ENCODE data around the gene IPMK.
"Not testable (repeated sequence)": the region's sequence is repeated elsewhere in the genome, so short reads cannot be mapped to it uniquely, and the experiment has no call there.

IPMK gene

GRCh38 chr10:58173391-58173790 is 94.3 kb downstream of the IPMK start:
- H3K27me3 ChIP-seq: peaks cover 0 to 4% of the 10 kb centered on the region in 2 donors
- intact Hi-C loops (cut with DNase I; ENCODE audit: low total_unique reads): no loop called here
- DNase-seq: no peak

GRCh38 chr10:58171146-58171545 is 96.5 kb downstream of the IPMK start:
- no peak overlapping the region for H3K27ac ChIP-seq
- no peaks in the 10 kb centered on the region for H3K9me3 ChIP-seq
- no peak for TF ChIP-seq CTCF (IDR thresholded peaks at IDR 0.05)
- H3K4me3 ChIP-seq: no peak overlapping the region
- no peak for DNase-seq
- H3K4me1 ChIP-seq: no peaks in the 10 kb centered on the region
- intact Hi-C loops (cut with DNase I; ENCODE audit: low total_unique reads): no loop called here
- no peaks in the 10 kb centered on the region for H3K36me3 ChIP-seq
- H3K27me3 ChIP-seq: peaks cover 0 to 4% of the 10 kb centered on the region in 2 donors

More at GRCh38 chr10:58173391-58173790, 94.3 kb downstream of the IPMK start:
- Histone ChIP-seq H3K4me3 (no peak overlapping the region), H3K9me3 (no peaks in the 10 kb centered on the region), H3K4me1 (no peaks in the 10 kb centered on the region), H3K36me3 (no peaks in the 10 kb centered on the region), H3K27ac (no peak overlapping the region)
- no peak for TF ChIP-seq CTCF (IDR thresholded peaks at IDR 0.05)

DNA sequence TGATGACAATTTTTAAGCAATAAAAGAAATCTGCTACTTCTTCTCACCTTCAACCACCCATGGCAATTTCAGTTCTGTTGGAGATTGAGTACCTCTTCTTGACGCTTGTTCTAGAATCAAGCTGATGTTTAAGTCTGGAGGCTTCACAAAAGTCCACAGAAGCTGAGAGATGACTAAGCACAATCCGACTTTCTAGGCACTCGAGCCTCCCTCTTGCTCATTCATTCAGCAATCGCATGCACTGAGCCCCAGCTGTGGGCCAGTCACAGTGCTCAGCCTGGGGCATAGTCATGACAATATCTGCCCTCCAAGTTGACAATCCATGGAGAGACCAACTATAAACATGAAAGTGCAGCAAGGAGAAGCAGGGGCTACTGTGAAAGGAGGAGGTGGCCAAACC is 103.2 kb downstream of the IPMK start:
- peaks cover 0 to 4% of the 10 kb centered on the region in 2 donors for H3K27me3 ChIP-seq
- intact Hi-C loops (cut with DNase I; ENCODE audit: low total_unique reads): no loop called here
- H3K27ac ChIP-seq: no peak overlapping the region
- H3K9me3 ChIP-seq: no peaks in the 10 kb centered on the region
- TF ChIP-seq CTCF (IDR thresholded peaks at IDR 0.05): no peak
- no peaks in the 10 kb centered on the region for H3K36me3 ChIP-seq
- H3K4me3 ChIP-seq: no peak overlapping the region
- H3K4me1 ChIP-seq: no peaks in the 10 kb centered on the region
- no peak for DNase-seq

- intact Hi-C loops (cut with DNase I; ENCODE audit: low total_unique reads): no loop called here
- Histone ChIP-seq H3K27ac (no peak overlapping the region), H3K9me3 (no peaks in the 10 kb centered on the region), H3K36me3 (no peaks in the 10 kb centered on the region), H3K27me3 (peaks cover 0 to under 1% of the 10 kb centered on the region in 2 donors), H3K4me1 (no peaks in the 10 kb centered on the region), H3K4me3 (no peak overlapping the region)
- TF ChIP-seq CTCF (IDR thresholded peaks at IDR 0.05): no peak
- no peak for DNase-seq
These were observed 108.9 kb downstream of the IPMK start for GRCh38 chr10:58158806-58159205.

DNA sequence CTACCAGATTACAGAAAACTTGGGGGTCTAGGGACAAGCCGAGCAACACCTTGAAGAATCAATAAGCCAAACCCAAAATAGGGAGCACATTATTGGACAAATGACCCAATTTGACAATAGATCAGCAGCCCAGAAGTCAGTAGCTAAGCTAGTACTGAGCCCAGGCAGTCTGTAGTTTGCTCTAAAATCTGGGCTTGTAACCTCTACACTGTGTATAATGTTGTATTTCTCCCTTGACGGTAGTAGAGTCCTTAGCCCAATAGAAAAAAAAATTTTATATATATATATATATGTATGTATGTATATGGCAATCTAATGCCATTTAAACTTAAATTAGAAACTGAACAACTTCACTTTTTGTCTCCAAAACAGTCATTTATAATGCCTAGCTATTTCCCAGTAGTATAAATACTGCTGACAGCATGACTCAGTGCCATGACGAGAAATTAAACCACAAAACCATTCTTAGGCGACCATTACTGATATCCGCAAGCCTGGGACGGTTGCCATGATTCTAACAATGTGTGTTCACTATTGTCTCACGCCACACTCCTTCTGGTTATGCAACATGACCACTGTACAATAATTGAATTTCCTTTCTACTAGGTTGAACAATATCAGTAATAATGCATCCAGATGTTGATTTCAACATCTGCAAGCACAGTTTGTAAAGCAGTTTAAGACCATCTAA is 110.5 kb downstream of the IPMK start:
- no peak for DNase-seq
- intact Hi-C loops (cut with DNase I; ENCODE audit: low total_unique reads): no loop called here
- TF ChIP-seq CTCF (IDR thresholded peaks at IDR 0.05): no peak

GRCh38 chr10:58155941-58156340 is 111.8 kb downstream of the IPMK start:
- not testable (repeated sequence) for H3K27ac ChIP-seq, DNase-seq, H3K36me3 ChIP-seq, H3K4me3 ChIP-seq, H3K27me3 ChIP-seq, H3K9me3 ChIP-seq, H3K4me1 ChIP-seq
- intact Hi-C loops (cut with DNase I; ENCODE audit: low total_unique reads): loop anchor here (2.0 kb wide), 1 partner anchor 29 kb away; no protein-coding TSS in a partner anchor

More for the DNA sequence above, 110.5 kb downstream of the IPMK start:
- Histone ChIP-seq H3K27ac (no peak overlapping the region), H3K4me3 (no peak overlapping the region), H3K36me3 (no peaks in the 10 kb centered on the region), H3K4me1 (no peaks in the 10 kb centered on the region), H3K9me3 (no peaks in the 10 kb centered on the region), H3K27me3 (peaks cover 0 to 6% of the 10 kb centered on the region in 2 donors)

All from tibial artery (tissue), 4 donors.